ENCODE measurements around the gene CKS2.
"Not testable (repeated sequence)": the region's sequence is repeated elsewhere in the genome, so short reads cannot be mapped to it uniquely, and the experiment has no call there.

Gene CKS2

GRCh38 chr9:89281106-89281505 lies 29.9 kb upstream of the CKS2 start:
- Histone ChIP-seq H3K9me3 (ENCODE audit: low read depth, low read length) (no peaks in the 10 kb centered on the region), H3K36me3 (ENCODE audit: insufficient read depth, low read length) (no peaks in the 10 kb centered on the region), H3K9ac (ENCODE audit: insufficient read length) (no peak overlapping the region), H3K4me3 (no peak overlapping the region), H3K27ac (no peak overlapping the region)
- TF ChIP-seq POLR2AphosphoS5 (IDR thresholded peaks at IDR 0.05; ENCODE audit: borderline replicate concordance, low read depth, low read length) (no peak), EZH2 (IDR thresholded peaks at IDR 0.05) (no peak), FOXP2 (optimal IDR thresholded peaks at IDR 0.05; ENCODE audit: control extremely low read depth, extremely low read length, insufficient read depth) (no peak)
- no peak for DNase-seq (ENCODE audit: low read depth, low spot score)

GRCh38 chr9:89282248-89282968 lies 28.6 kb upstream of the CKS2 start:
- H3K9ac ChIP-seq (ENCODE audit: insufficient read length); H3K9me3 ChIP-seq (ENCODE audit: low read depth, low read length); H3K4me3 ChIP-seq; DNase-seq (ENCODE audit: low read depth, low spot score); H3K27ac ChIP-seq; H3K36me3 ChIP-seq (ENCODE audit: insufficient read depth, low read length): not testable (repeated sequence)

GRCh38 chr9:89284076-89284475 lies 26.9 kb upstream of the CKS2 start:
- no peak for DNase-seq (ENCODE audit: low read depth, low spot score)
- Histone ChIP-seq H3K36me3 (ENCODE audit: insufficient read depth, low read length) (no peaks in the 10 kb centered on the region), H3K27ac (no peak overlapping the region), H3K9me3 (ENCODE audit: low read depth, low read length) (no peaks in the 10 kb centered on the region), H3K9ac (ENCODE audit: insufficient read length) (no peak overlapping the region), H3K4me3 (no peak overlapping the region)
- TF ChIP-seq EZH2 (IDR thresholded peaks at IDR 0.05) (no peak), POLR2AphosphoS5 (IDR thresholded peaks at IDR 0.05; ENCODE audit: borderline replicate concordance, low read depth, low read length) (no peak), FOXP2 (optimal IDR thresholded peaks at IDR 0.05; ENCODE audit: control extremely low read depth, extremely low read length, insufficient read depth) (no peak)

- H3K9me3 ChIP-seq (ENCODE audit: low read depth, low read length), result no peaks in the 10 kb centered on the region
- H3K27ac ChIP-seq, result no peak overlapping the region
- H3K36me3 ChIP-seq (ENCODE audit: insufficient read depth, low read length), result no peaks in the 10 kb centered on the region
- H3K9ac ChIP-seq (ENCODE audit: insufficient read length), result no peak overlapping the region
- H3K4me3 ChIP-seq, result no peak overlapping the region
- TF ChIP-seq FOXP2 (optimal IDR thresholded peaks at IDR 0.05; ENCODE audit: control extremely low read depth, extremely low read length, insufficient read depth), result no peak
- TF ChIP-seq POLR2AphosphoS5 (IDR thresholded peaks at IDR 0.05; ENCODE audit: borderline replicate concordance, low read depth, low read length), result no peak
- TF ChIP-seq EZH2 (IDR thresholded peaks at IDR 0.05), result no peak
- no peak for DNase-seq (ENCODE audit: low read depth, low spot score)
These were observed 19.3 kb upstream of the CKS2 start for GRCh38 chr9:89291741-89292140.

GRCh38 chr9:89293014-89293413 lies 18.0 kb upstream of the CKS2 start:
- DNase-seq (ENCODE audit: low read depth, low spot score), result no peak
- H3K27ac ChIP-seq, result no peak overlapping the region
- no peaks in the 10 kb centered on the region for H3K36me3 ChIP-seq (ENCODE audit: insufficient read depth, low read length)
- no peaks in the 10 kb centered on the region for H3K9me3 ChIP-seq (ENCODE audit: low read depth, low read length)
- no peak overlapping the region for H3K4me3 ChIP-seq
- TF ChIP-seq FOXP2 (optimal IDR thresholded peaks at IDR 0.05; ENCODE audit: control extremely low read depth, extremely low read length, insufficient read depth) (no peak), EZH2 (IDR thresholded peaks at IDR 0.05) (no peak), POLR2AphosphoS5 (IDR thresholded peaks at IDR 0.05; ENCODE audit: borderline replicate concordance, low read depth, low read length) (no peak)
- H3K9ac ChIP-seq (ENCODE audit: insufficient read length), result no peak overlapping the region

- H3K4me3 ChIP-seq, result no peak overlapping the region
- no peak for DNase-seq (ENCODE audit: low read depth, low spot score)
- H3K9ac ChIP-seq (ENCODE audit: insufficient read length), result no peak overlapping the region
- no peak for TF ChIP-seq FOXP2 (optimal IDR thresholded peaks at IDR 0.05; ENCODE audit: control extremely low read depth, extremely low read length, insufficient read depth)
- no peaks in the 10 kb centered on the region for H3K9me3 ChIP-seq (ENCODE audit: low read depth, low read length)
- H3K27ac ChIP-seq, result no peak overlapping the region
- no peaks in the 10 kb centered on the region for H3K36me3 ChIP-seq (ENCODE audit: insufficient read depth, low read length)
These were observed 15.6 kb upstream of the CKS2 start for GRCh38 chr9:89295400-89295799.

- not testable (repeated sequence) for H3K27ac ChIP-seq; H3K36me3 ChIP-seq (ENCODE audit: insufficient read depth, low read length); H3K9ac ChIP-seq (ENCODE audit: insufficient read length); H3K9me3 ChIP-seq (ENCODE audit: low read depth, low read length); DNase-seq (ENCODE audit: low read depth, low spot score); H3K4me3 ChIP-seq
These were observed 9.0 kb upstream of the CKS2 start for GRCh38 chr9:89301996-89302395.

GRCh38 chr9:89304020-89304833 lies 6.8 kb upstream of the CKS2 start:
- peaks cover 8% of the 10 kb centered on the region; the same call in 1 of the 2 replicates for H3K36me3 ChIP-seq (ENCODE audit: insufficient read depth, low read length)
- no peaks in the 10 kb centered on the region for H3K9me3 ChIP-seq (ENCODE audit: low read depth, low read length)
- no peak for TF ChIP-seq FOXP2 (optimal IDR thresholded peaks at IDR 0.05; ENCODE audit: control extremely low read depth, extremely low read length, insufficient read depth)
- TF ChIP-seq EZH2 (IDR thresholded peaks at IDR 0.05), result no peak
- TF ChIP-seq POLR2AphosphoS5 (IDR thresholded peaks at IDR 0.05; ENCODE audit: borderline replicate concordance, low read depth, low read length), result no peak
- no peak overlapping the region for H3K27ac ChIP-seq
- H3K9ac ChIP-seq (ENCODE audit: insufficient read length), result no peak overlapping the region
- H3K4me3 ChIP-seq, result no peak overlapping the region
- no peak for DNase-seq (ENCODE audit: low read depth, low spot score)

- no peak for DNase-seq (ENCODE audit: low read depth, low spot score)
- H3K9ac ChIP-seq (ENCODE audit: insufficient read length), result no peak overlapping the region
- TF ChIP-seq EZH2 (IDR thresholded peaks at IDR 0.05) (no peak), FOXP2 (optimal IDR thresholded peaks at IDR 0.05; ENCODE audit: control extremely low read depth, extremely low read length, insufficient read depth) (no peak), POLR2AphosphoS5 (IDR thresholded peaks at IDR 0.05; ENCODE audit: borderline replicate concordance, low read depth, low read length) (no peak)
- no peak overlapping the region for H3K4me3 ChIP-seq
- H3K27ac ChIP-seq, result no peak overlapping the region
- peaks cover 8% of the 10 kb centered on the region; the same call in 1 of the 2 replicates for H3K36me3 ChIP-seq (ENCODE audit: insufficient read depth, low read length)
- H3K9me3 ChIP-seq (ENCODE audit: low read depth, low read length), result no peaks in the 10 kb centered on the region
These were observed 6.2 kb upstream of the CKS2 start for GRCh38 chr9:89304834-89305188.
